K562 (cell line): ENCODE measurements around the gene DEPDC4.

ENCODE experiments used
- NFXL1 ChIP-seq: fragments of 450-650 bp; formaldehyde crosslinking; IDR thresholded peaks from 2 replicates; pipeline ENCODE4 v1.4.0; 2021; ENCODE audit warnings: mild to moderate bottlenecking
- TF ChIP-seq, protein P1 (sequence below), 3 experiments: IDR thresholded peaks in 2 of 3; conservative IDR thresholded peaks in 1 of 3; 2 replicates each; pipeline ENCODE4 v1.5.1; 2011 to 2012; ENCODE audit warnings: low read length in 3 of 3, mild to moderate bottlenecking in 3 of 3, control low read depth in 2 of 3, improper control_type of control experiment in 1 of 3, inconsistent platforms in 1 of 3, low read depth in 1 of 3, mixed read lengths in 1 of 3, moderate library complexity in 1 of 3; ENCODE audit not compliant: insufficient read depth in 2 of 3

DNA sequence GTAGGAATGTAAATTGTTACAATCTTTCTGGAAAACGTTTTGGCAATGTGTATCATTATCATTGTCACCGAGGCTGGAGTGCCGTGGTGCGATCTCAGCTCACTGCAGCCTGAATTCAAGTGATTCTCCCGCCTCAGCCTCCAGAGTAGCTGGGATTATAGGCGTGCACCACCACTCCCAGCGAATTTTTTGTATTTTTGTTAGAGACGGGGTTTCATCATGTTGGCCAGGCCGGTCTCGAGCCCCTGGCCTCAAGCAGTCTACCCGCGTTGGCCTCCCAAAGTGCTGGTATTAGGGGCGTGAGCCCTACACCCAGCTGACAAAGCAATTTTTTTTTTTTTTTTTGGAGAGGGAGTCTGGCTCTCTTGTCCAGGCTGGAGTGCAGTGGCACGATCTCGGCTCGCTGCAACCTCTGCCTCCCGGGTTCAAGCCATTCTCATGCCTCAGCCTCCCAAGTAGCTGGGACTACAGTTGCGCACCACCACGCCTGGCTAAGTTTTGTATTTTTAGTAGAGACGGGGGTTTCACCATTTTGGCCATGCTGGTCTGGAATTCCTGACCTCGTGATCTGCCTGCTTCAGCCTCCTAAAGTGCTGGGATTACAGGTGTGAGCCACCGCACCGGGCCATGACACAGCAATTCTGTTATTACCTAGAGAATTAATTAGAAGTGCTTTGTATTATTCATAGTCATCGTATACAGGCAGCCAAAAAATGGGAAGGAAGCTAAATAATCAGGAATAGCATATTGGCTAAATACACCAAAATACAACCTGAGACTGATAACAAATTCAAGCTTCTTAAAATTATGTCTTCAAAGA, 65.1 kb downstream of the DEPDC4 start:
- TF ChIP-seq, protein P1, sequence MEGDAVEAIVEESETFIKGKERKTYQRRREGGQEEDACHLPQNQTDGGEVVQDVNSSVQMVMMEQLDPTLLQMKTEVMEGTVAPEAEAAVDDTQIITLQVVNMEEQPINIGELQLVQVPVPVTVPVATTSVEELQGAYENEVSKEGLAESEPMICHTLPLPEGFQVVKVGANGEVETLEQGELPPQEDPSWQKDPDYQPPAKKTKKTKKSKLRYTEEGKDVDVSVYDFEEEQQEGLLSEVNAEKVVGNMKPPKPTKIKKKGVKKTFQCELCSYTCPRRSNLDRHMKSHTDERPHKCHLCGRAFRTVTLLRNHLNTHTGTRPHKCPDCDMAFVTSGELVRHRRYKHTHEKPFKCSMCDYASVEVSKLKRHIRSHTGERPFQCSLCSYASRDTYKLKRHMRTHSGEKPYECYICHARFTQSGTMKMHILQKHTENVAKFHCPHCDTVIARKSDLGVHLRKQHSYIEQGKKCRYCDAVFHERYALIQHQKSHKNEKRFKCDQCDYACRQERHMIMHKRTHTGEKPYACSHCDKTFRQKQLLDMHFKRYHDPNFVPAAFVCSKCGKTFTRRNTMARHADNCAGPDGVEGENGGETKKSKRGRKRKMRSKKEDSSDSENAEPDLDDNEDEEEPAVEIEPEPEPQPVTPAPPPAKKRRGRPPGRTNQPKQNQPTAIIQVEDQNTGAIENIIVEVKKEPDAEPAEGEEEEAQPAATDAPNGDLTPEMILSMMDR (IDR thresholded peaks at IDR 0.05 in 2 of 3, conservative IDR thresholded peaks at IDR 0.05 in 1 of 3; ENCODE audit: insufficient read depth in 2 of 3, low read depth in 1 of 3, low read length in 3 of 3) = no peak
- TF ChIP-seq NFXL1 (CRISPR knock-in tag) = no peak
